GM13977 (cell line): ENCODE measurements around the gene AHDC1.

ENCODE experiments used
- DNase-seq: peaks from one replicate; pipeline ENCODE4 v3.0.0; 2012; ENCODE audit warnings: low spot score
- CTCF ChIP-seq: IDR thresholded peaks from 2 replicates; pipeline ENCODE4 v1.5.1; 2012; ENCODE audit warnings: mild to moderate bottlenecking, control low read depth; ENCODE audit not compliant: insufficient read depth; ENCODE audit errors: extremely low read depth, missing control alignments
- in situ Hi-C: fragments of 300-500 bp; cut with MboI; formaldehyde crosslinking; loops from one replicate; pipeline ENCODE4 v1.12.0; 2022; ENCODE audit warnings: low sequenced_read_pairs, low pct_unique_long_range_greater_than_20kb, mixed read lengths, inconsistent platforms; ENCODE audit not compliant: unreplicated experiment

AHDC1 gene

GRCh38 chr1:27611450-27611849, 7.5 kb upstream of the AHDC1 start:
- no peak for TF ChIP-seq CTCF
- DNase-seq: no peak
- in situ Hi-C loops: no loop called here

- no peak for TF ChIP-seq CTCF
- no peak for DNase-seq
- in situ Hi-C loops: loop anchor here (5.0 kb wide), 2 partner anchors 58 to 217 kb away; partner anchors contain the start of gene GPR3
Measured at GRCh38 chr1:27609618-27610240, 5.8 kb upstream of the AHDC1 start.

- no peak for DNase-seq
- TF ChIP-seq CTCF: no peak
- in situ Hi-C loops: loop anchor here (5.0 kb wide), 2 partner anchors 58 to 217 kb away; partner anchors contain the start of gene GPR3
Measured at GRCh38 chr1:27609210-27609555, 5.2 kb upstream of the AHDC1 start.

- TF ChIP-seq CTCF: no peak
- no peak for DNase-seq
- in situ Hi-C loops: loop anchor here (5.0 kb wide), 2 partner anchors 60 to 215 kb away; partner anchors contain the start of gene GPR3
Measured at GRCh38 chr1:27607239-27607804, 3.4 kb upstream of the AHDC1 start.

GRCh38 chr1:27606708-27607238, 2.8 kb upstream of the AHDC1 start:
- TF ChIP-seq CTCF: no peak
- no peak for DNase-seq
- in situ Hi-C loops: loop anchor here (5.0 kb wide), 2 partner anchors 61 to 214 kb away; partner anchors contain the start of gene GPR3

GRCh38 chr1:27605796-27606707, 2.1 kb upstream of the AHDC1 start:
- in situ Hi-C loops: loop anchor here (5.0 kb wide), 2 partner anchors 61 to 214 kb away; partner anchors contain the start of gene GPR3
- peak; percentile 90 for TF ChIP-seq CTCF
- DNase-seq: peak; percentile 73
